ENCODE results near the gene MRAS.

Gene MRAS

DNA sequence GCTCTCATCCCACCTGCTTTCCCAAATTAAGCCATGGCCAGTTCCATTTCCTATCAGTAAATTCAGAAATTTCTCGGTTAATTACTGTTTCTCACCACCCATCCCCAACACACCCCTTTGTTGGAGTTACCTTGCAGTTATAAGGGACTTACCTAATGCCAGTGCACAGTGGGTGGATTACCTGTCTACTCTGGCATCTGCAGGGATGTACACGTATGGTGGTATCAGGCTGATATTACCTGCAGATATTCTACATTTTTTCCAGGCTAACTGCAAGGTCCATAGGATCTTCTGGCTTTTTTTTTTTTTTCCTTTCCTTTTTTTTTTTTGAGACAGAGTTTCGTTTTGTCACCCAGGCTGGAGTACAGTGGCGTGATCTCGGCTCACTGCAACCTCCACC is 7.9 kb upstream of the MRAS start:
- Histone ChIP-seq H3K4me2 (ENCODE audit: low read length) (no peak overlapping the region), H3K4me3 (ENCODE audit: low read length) (no peak overlapping the region), H3K36me3 (ENCODE audit: control insufficient read depth, low read length) (no peaks in the 10 kb centered on the region), H4K20me1 (ENCODE audit: control insufficient read depth, insufficient read depth, low read depth, low read length) (no peaks in the 10 kb centered on the region), H3K27me3 (ENCODE audit: control insufficient read depth, low read length) (peaks cover 14% of the 10 kb centered on the region), H3F3A (ENCODE audit: control insufficient read depth, insufficient read depth) (no peaks in the 10 kb centered on the region), H3K4me1 (ENCODE audit: control insufficient read depth, low read length) (no peaks in the 10 kb centered on the region), H3K27ac (ENCODE audit: low read depth, low read length) (no peak overlapping the region), H3K9me2 (replicated peaks; ENCODE audit: control insufficient read depth, low read length) (no peaks in the 10 kb centered on the region), H3K9me3 (ENCODE audit: control insufficient read depth, insufficient read depth, low read length) (no peaks in the 10 kb centered on the region), H3K79me2 (ENCODE audit: control insufficient read depth, low read length) (no peaks in the 10 kb centered on the region)
- TF ChIP-seq EZH2phosphoT487 (IDR thresholded peaks at IDR 0.05; ENCODE audit: borderline replicate concordance, low read length) = no peak
- TF ChIP-seq, protein P1, sequence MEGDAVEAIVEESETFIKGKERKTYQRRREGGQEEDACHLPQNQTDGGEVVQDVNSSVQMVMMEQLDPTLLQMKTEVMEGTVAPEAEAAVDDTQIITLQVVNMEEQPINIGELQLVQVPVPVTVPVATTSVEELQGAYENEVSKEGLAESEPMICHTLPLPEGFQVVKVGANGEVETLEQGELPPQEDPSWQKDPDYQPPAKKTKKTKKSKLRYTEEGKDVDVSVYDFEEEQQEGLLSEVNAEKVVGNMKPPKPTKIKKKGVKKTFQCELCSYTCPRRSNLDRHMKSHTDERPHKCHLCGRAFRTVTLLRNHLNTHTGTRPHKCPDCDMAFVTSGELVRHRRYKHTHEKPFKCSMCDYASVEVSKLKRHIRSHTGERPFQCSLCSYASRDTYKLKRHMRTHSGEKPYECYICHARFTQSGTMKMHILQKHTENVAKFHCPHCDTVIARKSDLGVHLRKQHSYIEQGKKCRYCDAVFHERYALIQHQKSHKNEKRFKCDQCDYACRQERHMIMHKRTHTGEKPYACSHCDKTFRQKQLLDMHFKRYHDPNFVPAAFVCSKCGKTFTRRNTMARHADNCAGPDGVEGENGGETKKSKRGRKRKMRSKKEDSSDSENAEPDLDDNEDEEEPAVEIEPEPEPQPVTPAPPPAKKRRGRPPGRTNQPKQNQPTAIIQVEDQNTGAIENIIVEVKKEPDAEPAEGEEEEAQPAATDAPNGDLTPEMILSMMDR (IDR thresholded peaks at IDR 0.05; ENCODE audit: low read depth, low read length, poor library complexity, severe bottlenecking) = no peak

DNA sequence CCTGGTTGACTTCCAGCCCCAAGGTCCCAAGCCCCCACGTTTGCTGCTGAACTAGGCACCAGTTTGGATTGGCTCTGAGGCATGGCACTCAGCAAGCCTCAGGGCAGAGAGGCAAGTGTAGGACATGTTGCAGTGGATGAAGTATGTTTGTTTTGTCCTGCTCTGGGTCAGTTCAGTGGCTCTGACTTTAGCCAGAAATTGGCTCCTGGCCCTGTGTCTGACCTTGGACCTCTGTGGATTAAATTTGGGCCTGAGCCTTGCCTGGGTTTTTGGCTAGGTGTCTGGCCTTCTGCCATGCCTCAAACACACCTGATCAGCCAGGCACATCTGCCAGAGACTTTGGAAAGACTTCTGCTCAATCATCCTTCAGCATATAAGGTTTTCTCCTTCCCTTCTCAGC is 3.6 kb upstream of the MRAS start:
- no peaks in the 10 kb centered on the region for H3K4me1 ChIP-seq (ENCODE audit: control insufficient read depth, low read length)
- H3K27me3 ChIP-seq (ENCODE audit: control insufficient read depth, low read length) = peaks cover 10% of the 10 kb centered on the region
- TF ChIP-seq EZH2phosphoT487 (IDR thresholded peaks at IDR 0.05; ENCODE audit: borderline replicate concordance, low read length) = no peak
- TF ChIP-seq, protein P1 (IDR thresholded peaks at IDR 0.05; ENCODE audit: low read depth, low read length, poor library complexity, severe bottlenecking) = no peak
- H3K4me3 ChIP-seq (ENCODE audit: low read length) = no peak overlapping the region
- no peaks in the 10 kb centered on the region for H3K79me2 ChIP-seq (ENCODE audit: control insufficient read depth, low read length)
- no peak overlapping the region for H3K27ac ChIP-seq (ENCODE audit: low read depth, low read length)
- H4K20me1 ChIP-seq (ENCODE audit: control insufficient read depth, insufficient read depth, low read depth, low read length) = no peaks in the 10 kb centered on the region
- H3K4me2 ChIP-seq (ENCODE audit: low read length) = no peak overlapping the region
- H3K9me2 ChIP-seq (replicated peaks; ENCODE audit: control insufficient read depth, low read length) = no peaks in the 10 kb centered on the region
- no peaks in the 10 kb centered on the region for H3K36me3 ChIP-seq (ENCODE audit: control insufficient read depth, low read length)
- H3K9me3 ChIP-seq (ENCODE audit: control insufficient read depth, insufficient read depth, low read length) = no peaks in the 10 kb centered on the region
- H3F3A ChIP-seq (ENCODE audit: control insufficient read depth, insufficient read depth) = no peaks in the 10 kb centered on the region

DNA sequence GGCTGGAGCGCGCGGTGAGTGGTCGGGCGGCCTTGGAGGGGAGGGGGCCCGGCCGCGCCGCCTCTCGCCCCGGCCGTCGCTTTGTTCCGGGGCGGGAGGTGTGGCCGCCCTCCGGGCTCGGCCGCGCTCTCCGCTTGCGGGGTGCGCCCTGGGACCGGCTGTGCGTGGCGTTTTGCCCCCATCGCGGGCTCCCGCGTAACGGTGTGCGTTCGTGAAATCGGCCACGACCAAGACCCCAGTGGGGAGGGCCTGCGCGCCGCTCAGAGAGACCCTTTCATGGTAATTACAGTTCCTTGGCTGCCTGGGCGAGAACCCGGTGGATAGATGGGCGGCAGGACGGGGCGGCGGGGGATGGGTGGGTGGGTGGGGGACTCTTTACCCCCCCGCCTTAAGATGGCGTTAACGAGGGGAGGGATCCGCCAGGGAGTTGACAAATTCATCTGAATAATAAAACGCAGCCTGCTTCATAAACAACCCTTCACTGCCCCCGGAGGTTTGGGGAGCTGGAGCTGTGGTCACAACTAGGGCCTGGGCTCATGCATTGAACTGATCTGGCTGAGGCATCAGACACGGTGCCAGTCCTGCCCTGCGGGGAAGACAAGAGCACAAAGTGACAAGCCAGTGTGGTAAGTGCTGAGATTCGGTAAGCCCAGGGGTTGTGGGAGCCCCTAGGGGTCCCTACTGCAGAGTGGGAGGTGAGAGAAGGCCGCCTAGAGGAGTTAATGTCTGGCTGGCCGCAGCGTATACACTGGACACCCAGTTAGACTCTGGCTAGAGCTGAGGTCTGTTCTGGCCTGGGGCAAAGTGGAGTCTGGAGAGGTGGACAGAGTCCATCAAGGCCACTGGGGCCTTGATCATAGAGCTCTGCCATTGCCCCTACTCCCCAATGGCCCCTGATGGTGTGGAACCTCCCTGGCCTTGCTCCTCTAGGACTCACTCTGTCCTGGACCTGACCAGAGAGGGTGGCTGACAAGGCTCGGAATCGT is 668 bp downstream of the MRAS start:
- TF ChIP-seq EZH2phosphoT487 (IDR thresholded peaks at IDR 0.05; ENCODE audit: borderline replicate concordance, low read length) = no peak
- TF ChIP-seq, protein P1 (IDR thresholded peaks at IDR 0.05; ENCODE audit: low read depth, low read length, poor library complexity, severe bottlenecking) = no peak
- Histone ChIP-seq H3K36me3 (ENCODE audit: control insufficient read depth, low read length) (no peaks in the 10 kb centered on the region), H3K27ac (ENCODE audit: low read depth, low read length) (no peak overlapping the region), H3K9me2 (replicated peaks; ENCODE audit: control insufficient read depth, low read length) (no peaks in the 10 kb centered on the region), H3K4me2 (ENCODE audit: low read length) (no peak overlapping the region), H3K4me3 (ENCODE audit: low read length) (no peak overlapping the region), H3K79me2 (ENCODE audit: control insufficient read depth, low read length) (no peaks in the 10 kb centered on the region), H3K4me1 (ENCODE audit: control insufficient read depth, low read length) (no peaks in the 10 kb centered on the region), H3K9me3 (ENCODE audit: control insufficient read depth, insufficient read depth, low read length) (no peaks in the 10 kb centered on the region), H4K20me1 (ENCODE audit: control insufficient read depth, insufficient read depth, low read depth, low read length) (no peaks in the 10 kb centered on the region), H3K27me3 (ENCODE audit: control insufficient read depth, low read length) (peaks cover 23% of the 10 kb centered on the region), H3F3A (ENCODE audit: control insufficient read depth, insufficient read depth) (no peaks in the 10 kb centered on the region)
